ENCODE results near the gene PRKCA.
"Not testable (repeated sequence)": the region's sequence is repeated elsewhere in the genome, so short reads cannot be mapped to it uniquely, and the experiment has no call there.

The PRKCA gene

GRCh38 chr17:66474258-66474657 lies 171.8 kb downstream of the PRKCA start:
- Histone ChIP-seq H3K4me1 (ENCODE audit: insufficient read depth, low read length) (peaks cover 15% of the 10 kb centered on the region), H3K4me3 (ENCODE audit: low read length) (no peak overlapping the region), H3K27me3 (ENCODE audit: insufficient read depth, low read length) (no peaks in the 10 kb centered on the region), H3K9me3 (ENCODE audit: low read length) (no peaks in the 10 kb centered on the region), H2AFZ (ENCODE audit: low read depth, low read length) (no peak overlapping the region), H3K36me3 (ENCODE audit: insufficient read depth, low read length) (no peaks in the 10 kb centered on the region)

GRCh38 chr17:66474806-66475497 lies 172.5 kb downstream of the PRKCA start:
- H2AFZ ChIP-seq (ENCODE audit: low read depth, low read length), result no peak overlapping the region
- no peaks in the 10 kb centered on the region for H3K9me3 ChIP-seq (ENCODE audit: low read length)
- peaks cover 12% of the 10 kb centered on the region for H3K4me1 ChIP-seq (ENCODE audit: insufficient read depth, low read length)
- no peak overlapping the region for H3K4me3 ChIP-seq (ENCODE audit: low read length)
- no peaks in the 10 kb centered on the region for H3K27me3 ChIP-seq (ENCODE audit: insufficient read depth, low read length)
- H3K36me3 ChIP-seq (ENCODE audit: insufficient read depth, low read length), result no peaks in the 10 kb centered on the region

DNA sequence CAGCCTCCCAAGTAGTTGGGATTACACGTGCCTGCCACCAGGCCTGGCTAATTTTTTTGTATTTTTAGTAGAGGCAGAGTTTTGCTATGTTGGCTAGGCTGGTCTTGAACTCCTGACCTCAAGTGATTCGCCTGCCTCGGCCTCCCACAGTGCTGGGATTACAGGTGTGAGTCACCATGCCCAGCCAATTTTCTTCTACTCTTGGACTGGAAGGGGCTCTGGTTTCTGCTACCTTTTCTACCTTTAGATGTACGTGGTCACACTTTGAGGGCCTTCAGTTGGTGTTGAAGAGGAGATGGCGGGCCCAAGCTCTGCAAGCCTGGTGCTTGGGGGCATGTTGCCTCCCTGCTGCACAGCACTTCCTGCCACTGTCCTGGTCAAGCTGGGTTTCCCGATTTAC lies 173.6 kb downstream of the PRKCA start:
- H3K36me3 ChIP-seq (ENCODE audit: insufficient read depth, low read length), result no peaks in the 10 kb centered on the region
- no peaks in the 10 kb centered on the region for H3K27me3 ChIP-seq (ENCODE audit: insufficient read depth, low read length)
- no peaks in the 10 kb centered on the region for H3K9me3 ChIP-seq (ENCODE audit: low read length)
- no peak overlapping the region for H2AFZ ChIP-seq (ENCODE audit: low read depth, low read length)
- H3K4me1 ChIP-seq (ENCODE audit: insufficient read depth, low read length), result peaks cover 12% of the 10 kb centered on the region
- no peak overlapping the region for H3K4me3 ChIP-seq (ENCODE audit: low read length)

DNA sequence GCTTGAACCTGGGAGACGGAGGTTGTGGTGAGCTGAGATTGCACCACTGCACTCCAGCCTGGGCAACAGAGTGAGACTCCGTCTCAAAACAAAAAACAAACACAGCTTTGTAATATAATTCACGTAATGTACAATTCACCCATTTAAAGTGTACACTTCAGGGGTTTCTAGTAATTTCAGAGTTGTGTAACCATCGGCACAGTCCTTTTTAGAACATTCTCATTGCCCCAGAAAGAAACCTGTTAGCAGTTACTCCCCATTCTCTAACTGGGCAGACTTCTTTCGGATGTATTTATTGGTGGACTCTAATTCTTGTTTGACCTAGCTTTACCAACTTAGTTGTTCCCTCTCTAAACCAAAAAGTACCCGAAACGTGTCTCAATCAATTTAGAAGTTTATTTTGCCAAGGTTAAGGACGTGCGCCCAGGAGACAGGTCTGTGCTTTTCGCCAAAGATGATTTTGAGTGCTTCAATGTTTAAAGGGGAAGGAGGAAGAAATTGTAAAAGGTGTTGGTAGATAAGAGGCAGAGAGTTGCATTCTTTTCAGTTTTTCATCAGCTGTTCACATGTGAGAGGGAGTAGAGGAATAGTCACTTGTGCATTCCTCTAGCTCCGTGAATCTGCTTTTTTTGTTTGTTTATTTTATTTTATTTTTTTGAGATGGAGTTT lies 175.3 kb downstream of the PRKCA start:
- Histone ChIP-seq H3K4me3 (ENCODE audit: low read length) (no peak overlapping the region), H2AFZ (ENCODE audit: low read depth, low read length) (no peak overlapping the region), H3K27me3 (ENCODE audit: insufficient read depth, low read length) (no peaks in the 10 kb centered on the region), H3K36me3 (ENCODE audit: insufficient read depth, low read length) (no peaks in the 10 kb centered on the region), H3K9me3 (ENCODE audit: low read length) (no peaks in the 10 kb centered on the region), H3K4me1 (ENCODE audit: insufficient read depth, low read length) (peaks cover 12% of the 10 kb centered on the region)

- H3K9me3 ChIP-seq (ENCODE audit: low read length), result not testable (repeated sequence)
Measured at GRCh38 chr17:66479230-66479889, 176.9 kb downstream of the PRKCA start.

GRCh38 chr17:66480243-66480642 lies 177.8 kb downstream of the PRKCA start:
- Histone ChIP-seq H3K4me3 (ENCODE audit: low read length) (no peak overlapping the region), H3K27me3 (ENCODE audit: insufficient read depth, low read length) (no peaks in the 10 kb centered on the region), H2AFZ (ENCODE audit: low read depth, low read length) (no peak overlapping the region), H3K4me1 (ENCODE audit: insufficient read depth, low read length) (no peaks in the 10 kb centered on the region), H3K36me3 (ENCODE audit: insufficient read depth, low read length) (no peaks in the 10 kb centered on the region), H3K9me3 (ENCODE audit: low read length) (no peaks in the 10 kb centered on the region)

More at GRCh38 chr17:66479230-66479889, 176.9 kb downstream of the PRKCA start:
- not testable (repeated sequence) for H3K36me3 ChIP-seq (ENCODE audit: insufficient read depth, low read length); H3K27me3 ChIP-seq (ENCODE audit: insufficient read depth, low read length); H2AFZ ChIP-seq (ENCODE audit: low read depth, low read length); H3K4me3 ChIP-seq (ENCODE audit: low read length); H3K4me1 ChIP-seq (ENCODE audit: insufficient read depth, low read length)

GRCh38 chr17:66480802-66481201 lies 178.4 kb downstream of the PRKCA start:
- Histone ChIP-seq H2AFZ (ENCODE audit: low read depth, low read length) (no peak overlapping the region), H3K4me1 (ENCODE audit: insufficient read depth, low read length) (no peaks in the 10 kb centered on the region), H3K27me3 (ENCODE audit: insufficient read depth, low read length) (no peaks in the 10 kb centered on the region), H3K4me3 (ENCODE audit: low read length) (no peak overlapping the region), H3K9me3 (ENCODE audit: low read length) (no peaks in the 10 kb centered on the region), H3K36me3 (ENCODE audit: insufficient read depth, low read length) (no peaks in the 10 kb centered on the region)

GRCh38 chr17:66481271-66481670 lies 178.9 kb downstream of the PRKCA start:
- no peaks in the 10 kb centered on the region for H3K36me3 ChIP-seq (ENCODE audit: insufficient read depth, low read length)
- no peaks in the 10 kb centered on the region for H3K4me1 ChIP-seq (ENCODE audit: insufficient read depth, low read length)

DNA sequence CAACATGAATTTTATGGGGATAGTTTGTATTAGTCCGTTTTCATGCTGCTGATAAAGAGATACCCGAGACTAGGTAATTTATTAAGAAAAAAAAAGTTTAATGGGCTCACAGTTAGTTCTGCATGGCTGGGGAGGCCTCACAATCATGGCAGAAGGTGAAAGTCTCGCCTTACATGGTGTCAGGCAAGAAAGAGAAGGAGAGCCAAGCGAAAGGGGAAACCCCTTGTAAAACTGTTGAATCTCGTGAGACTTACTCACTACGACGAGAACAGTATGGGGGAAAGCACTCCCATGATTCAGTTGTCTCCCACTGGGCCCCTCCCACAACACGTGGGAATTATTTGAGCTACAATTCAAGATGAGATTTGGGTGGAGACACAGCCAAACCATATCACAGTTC lies 181.5 kb downstream of the PRKCA start:
- no peaks in the 10 kb centered on the region for H3K9me3 ChIP-seq (ENCODE audit: low read length)
- no peak overlapping the region for H3K4me3 ChIP-seq (ENCODE audit: low read length)
- H3K36me3 ChIP-seq (ENCODE audit: insufficient read depth, low read length), result no peaks in the 10 kb centered on the region
- no peaks in the 10 kb centered on the region for H3K27me3 ChIP-seq (ENCODE audit: insufficient read depth, low read length)
- H3K4me1 ChIP-seq (ENCODE audit: insufficient read depth, low read length), result no peaks in the 10 kb centered on the region
- H2AFZ ChIP-seq (ENCODE audit: low read depth, low read length), result no peak overlapping the region

More at GRCh38 chr17:66481271-66481670, 178.9 kb downstream of the PRKCA start:
- H3K9me3 ChIP-seq (ENCODE audit: low read length), result no peaks in the 10 kb centered on the region
- no peak overlapping the region for H2AFZ ChIP-seq (ENCODE audit: low read depth, low read length)
- no peaks in the 10 kb centered on the region for H3K27me3 ChIP-seq (ENCODE audit: insufficient read depth, low read length)
- no peak overlapping the region for H3K4me3 ChIP-seq (ENCODE audit: low read length)

DNA sequence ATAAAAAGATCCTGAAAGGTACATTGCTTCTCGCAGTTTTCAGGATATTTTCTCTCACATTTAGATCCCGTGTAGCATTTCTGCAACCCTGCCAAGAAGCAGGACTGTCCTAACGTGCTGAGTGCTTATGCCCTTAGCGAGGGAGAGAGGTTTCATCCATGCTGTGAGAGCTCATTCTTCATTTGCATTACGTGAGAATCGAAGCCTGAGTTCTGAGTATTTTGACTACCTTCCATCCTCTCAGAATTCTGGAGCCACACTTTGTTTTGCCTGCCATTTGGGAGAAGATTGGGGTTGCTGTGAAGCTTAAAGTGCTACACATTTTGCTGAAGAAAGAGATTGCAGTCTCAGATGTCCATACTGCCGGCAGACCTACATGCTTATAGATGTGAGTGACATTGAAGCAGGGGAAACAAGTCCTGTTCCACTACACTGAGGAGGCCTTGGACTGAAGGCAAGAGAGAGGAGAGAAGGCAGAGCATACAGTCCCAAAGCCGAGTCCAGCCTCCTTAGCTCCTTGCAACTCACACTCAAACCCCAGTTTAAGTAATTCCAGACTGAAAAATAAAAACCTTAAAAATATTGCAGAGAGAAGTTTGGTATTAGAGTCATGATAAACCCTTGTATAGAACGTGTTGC lies 183.0 kb downstream of the PRKCA start:
- H3K4me3 ChIP-seq (ENCODE audit: low read length), result no peak overlapping the region
- H3K4me1 ChIP-seq (ENCODE audit: insufficient read depth, low read length), result no peaks in the 10 kb centered on the region
- no peaks in the 10 kb centered on the region for H3K9me3 ChIP-seq (ENCODE audit: low read length)
- H3K36me3 ChIP-seq (ENCODE audit: insufficient read depth, low read length), result no peaks in the 10 kb centered on the region
- no peaks in the 10 kb centered on the region for H3K27me3 ChIP-seq (ENCODE audit: insufficient read depth, low read length)
- H2AFZ ChIP-seq (ENCODE audit: low read depth, low read length), result no peak overlapping the region

DNA sequence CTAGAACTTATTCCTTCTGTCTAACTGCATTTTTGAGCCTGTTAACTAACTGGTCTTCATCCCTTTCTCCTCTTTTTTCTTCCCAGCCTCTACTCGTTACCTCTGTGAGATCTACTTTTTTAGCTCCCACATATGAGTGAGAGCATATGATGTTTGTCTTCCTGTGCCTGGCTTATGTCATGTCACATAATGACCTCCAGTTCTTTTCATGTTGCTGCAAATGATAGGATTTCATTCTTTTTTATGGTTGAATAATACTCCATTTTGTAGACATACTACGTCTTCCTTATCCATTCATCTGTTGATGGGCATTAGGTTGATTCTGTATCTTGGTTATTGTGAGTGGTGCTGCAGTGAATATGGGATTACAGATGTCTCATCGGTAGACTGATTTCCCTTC lies 184.7 kb downstream of the PRKCA start:
- no peaks in the 10 kb centered on the region for H3K4me1 ChIP-seq (ENCODE audit: insufficient read depth, low read length)
- H2AFZ ChIP-seq (ENCODE audit: low read depth, low read length), result no peak overlapping the region
- H3K9me3 ChIP-seq (ENCODE audit: low read length), result no peaks in the 10 kb centered on the region
- H3K27me3 ChIP-seq (ENCODE audit: insufficient read depth, low read length), result no peaks in the 10 kb centered on the region
- H3K4me3 ChIP-seq (ENCODE audit: low read length), result no peak overlapping the region
- no peaks in the 10 kb centered on the region for H3K36me3 ChIP-seq (ENCODE audit: insufficient read depth, low read length)

DNA sequence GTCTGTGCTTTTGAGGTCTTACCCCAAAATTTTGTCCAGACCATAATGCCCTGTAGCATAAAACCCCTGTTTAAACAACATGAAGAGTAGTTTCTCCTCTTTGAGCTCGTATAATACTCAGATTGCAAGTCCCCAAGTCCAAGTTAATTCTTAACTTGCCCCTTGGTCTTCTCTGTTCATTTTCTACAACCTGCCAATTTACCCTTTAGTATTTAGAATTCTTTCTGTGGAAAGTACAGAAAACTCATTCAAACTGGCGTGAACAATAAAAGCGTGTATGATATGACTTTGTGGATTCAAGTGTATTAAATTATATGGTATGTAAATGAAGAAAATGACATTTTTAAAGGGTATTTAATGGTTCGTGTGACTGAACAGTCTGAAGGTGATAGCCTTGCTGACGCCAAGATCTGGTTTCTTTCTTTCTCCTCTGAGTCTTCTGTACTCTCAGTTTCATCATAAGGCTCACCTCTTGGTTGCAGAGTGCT lies 185.6 kb downstream of the PRKCA start:
- no peaks in the 10 kb centered on the region for H3K9me3 ChIP-seq (ENCODE audit: low read length)
- no peak overlapping the region for H2AFZ ChIP-seq (ENCODE audit: low read depth, low read length)
- H3K4me1 ChIP-seq (ENCODE audit: insufficient read depth, low read length), result peaks cover 2% of the 10 kb centered on the region
- H3K36me3 ChIP-seq (ENCODE audit: insufficient read depth, low read length), result no peaks in the 10 kb centered on the region
- H3K27me3 ChIP-seq (ENCODE audit: insufficient read depth, low read length), result no peaks in the 10 kb centered on the region
- H3K4me3 ChIP-seq (ENCODE audit: low read length), result no peak overlapping the region

GRCh38 chr17:66488864-66489263 lies 186.5 kb downstream of the PRKCA start:
- no peaks in the 10 kb centered on the region for H3K27me3 ChIP-seq (ENCODE audit: insufficient read depth, low read length)
- H3K9me3 ChIP-seq (ENCODE audit: low read length), result no peaks in the 10 kb centered on the region
- H3K4me1 ChIP-seq (ENCODE audit: insufficient read depth, low read length), result peaks cover 2% of the 10 kb centered on the region
- H3K36me3 ChIP-seq (ENCODE audit: insufficient read depth, low read length), result no peaks in the 10 kb centered on the region
- H2AFZ ChIP-seq (ENCODE audit: low read depth, low read length), result no peak overlapping the region
- H3K4me3 ChIP-seq (ENCODE audit: low read length), result no peak overlapping the region

Measured in neuron (in vitro differentiated cells).